ENCODE data around the gene A2ML1.
"Not testable (repeated sequence)": the region's sequence is repeated elsewhere in the genome, so short reads cannot be mapped to it uniquely, and the experiment has no call there.

A2ML1 gene

GRCh38 chr12:8847435-8847834 is 25.0 kb downstream of the A2ML1 start (continued):
- TF ChIP-seq POU6F1 (CRISPR knock-in tag; IDR thresholded peaks at IDR 0.05; ENCODE audit: borderline replicate concordance, low read depth), result no peak
- no peak for TF ChIP-seq GLIS3 (CRISPR knock-in tag; IDR thresholded peaks at IDR 0.05)
- TF ChIP-seq ZFP3 (CRISPR knock-in tag; IDR thresholded peaks at IDR 0.05), result no peak
- TF ChIP-seq OSR1 (CRISPR knock-in tag; IDR thresholded peaks at IDR 0.05), result no peak
- TF ChIP-seq ZNF565 (CRISPR knock-in tag; conservative IDR thresholded peaks at IDR 0.05; ENCODE audit: low read depth), result no peak

- TF ChIP-seq PPARA (CRISPR knock-in tag; IDR thresholded peaks at IDR 0.05; ENCODE audit: borderline replicate concordance) (no peak), RARB (CRISPR knock-in tag; IDR thresholded peaks at IDR 0.05) (no peak), ZFP30 (CRISPR knock-in tag; IDR thresholded peaks at IDR 0.05) (no peak), POU6F1 (CRISPR knock-in tag; IDR thresholded peaks at IDR 0.05; ENCODE audit: borderline replicate concordance, low read depth) (no peak)
- TF ChIP-seq, protein P1, sequence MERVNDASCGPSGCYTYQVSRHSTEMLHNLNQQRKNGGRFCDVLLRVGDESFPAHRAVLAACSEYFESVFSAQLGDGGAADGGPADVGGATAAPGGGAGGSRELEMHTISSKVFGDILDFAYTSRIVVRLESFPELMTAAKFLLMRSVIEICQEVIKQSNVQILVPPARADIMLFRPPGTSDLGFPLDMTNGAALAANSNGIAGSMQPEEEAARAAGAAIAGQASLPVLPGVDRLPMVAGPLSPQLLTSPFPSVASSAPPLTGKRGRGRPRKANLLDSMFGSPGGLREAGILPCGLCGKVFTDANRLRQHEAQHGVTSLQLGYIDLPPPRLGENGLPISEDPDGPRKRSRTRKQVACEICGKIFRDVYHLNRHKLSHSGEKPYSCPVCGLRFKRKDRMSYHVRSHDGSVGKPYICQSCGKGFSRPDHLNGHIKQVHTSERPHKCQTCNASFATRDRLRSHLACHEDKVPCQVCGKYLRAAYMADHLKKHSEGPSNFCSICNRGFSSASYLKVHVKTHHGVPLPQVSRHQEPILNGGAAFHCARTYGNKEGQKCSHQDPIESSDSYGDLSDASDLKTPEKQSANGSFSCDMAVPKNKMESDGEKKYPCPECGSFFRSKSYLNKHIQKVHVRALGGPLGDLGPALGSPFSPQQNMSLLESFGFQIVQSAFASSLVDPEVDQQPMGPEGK (CRISPR knock-in tag; IDR thresholded peaks at IDR 0.05; ENCODE audit: borderline replicate concordance), result no peak
- no peak for ATAC-seq
These were observed 27.5 kb downstream of the A2ML1 start for GRCh38 chr12:8849876-8850275.

DNA sequence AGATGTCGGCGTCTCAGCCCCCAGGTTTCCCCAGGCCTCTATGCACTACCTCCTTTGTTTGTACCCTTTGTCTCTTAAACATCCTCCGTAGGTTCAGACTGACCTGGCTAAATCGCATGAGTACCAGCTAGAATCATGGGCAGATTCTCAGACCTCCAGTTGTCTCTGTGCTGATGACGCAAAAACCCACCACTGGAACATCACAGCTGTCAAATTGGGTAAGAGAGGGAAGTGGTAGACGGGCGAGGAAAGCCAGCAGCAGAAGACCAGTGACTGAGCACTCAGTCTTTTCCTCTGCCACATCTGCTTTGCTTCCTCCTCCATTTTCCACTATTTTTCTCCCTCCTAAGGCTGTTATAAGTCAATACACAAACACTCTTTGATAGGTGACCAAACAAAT is 29.7 kb downstream of the A2ML1 start:
- no peak for TF ChIP-seq ESRRG (CRISPR knock-in tag; IDR thresholded peaks at IDR 0.05)
- TF ChIP-seq CREB5 (CRISPR knock-in tag; IDR thresholded peaks at IDR 0.05; ENCODE audit: low read depth), result no peak
- TF ChIP-seq ISL1 (CRISPR knock-in tag; IDR thresholded peaks at IDR 0.05), result no peak
- TF ChIP-seq TCF4 (CRISPR knock-in tag; IDR thresholded peaks at IDR 0.05; ENCODE audit: borderline replicate concordance), result no peak
- no peak for TF ChIP-seq CSDC2 (CRISPR knock-in tag; IDR thresholded peaks at IDR 0.05)
- TF ChIP-seq ZNF70 (CRISPR knock-in tag; IDR thresholded peaks at IDR 0.05), result no peak
- no peak for TF ChIP-seq ZFP3 (CRISPR knock-in tag; IDR thresholded peaks at IDR 0.05)
- no peak for TF ChIP-seq ZNF8 (CRISPR knock-in tag; IDR thresholded peaks at IDR 0.05)
- no peak for TF ChIP-seq POU6F1 (CRISPR knock-in tag; IDR thresholded peaks at IDR 0.05; ENCODE audit: borderline replicate concordance, low read depth)
- TF ChIP-seq OSR1 (CRISPR knock-in tag; IDR thresholded peaks at IDR 0.05), result no peak
- TF ChIP-seq SNAI2 (CRISPR knock-in tag; IDR thresholded peaks at IDR 0.05), result no peak
- no peak for TF ChIP-seq ZC3H10 (CRISPR knock-in tag; IDR thresholded peaks at IDR 0.05)
- TF ChIP-seq, protein P1 (CRISPR knock-in tag; IDR thresholded peaks at IDR 0.05; ENCODE audit: borderline replicate concordance), result no peak
- no peak for TF ChIP-seq GLIS3 (CRISPR knock-in tag; IDR thresholded peaks at IDR 0.05)
- no peak for ATAC-seq

DNA sequence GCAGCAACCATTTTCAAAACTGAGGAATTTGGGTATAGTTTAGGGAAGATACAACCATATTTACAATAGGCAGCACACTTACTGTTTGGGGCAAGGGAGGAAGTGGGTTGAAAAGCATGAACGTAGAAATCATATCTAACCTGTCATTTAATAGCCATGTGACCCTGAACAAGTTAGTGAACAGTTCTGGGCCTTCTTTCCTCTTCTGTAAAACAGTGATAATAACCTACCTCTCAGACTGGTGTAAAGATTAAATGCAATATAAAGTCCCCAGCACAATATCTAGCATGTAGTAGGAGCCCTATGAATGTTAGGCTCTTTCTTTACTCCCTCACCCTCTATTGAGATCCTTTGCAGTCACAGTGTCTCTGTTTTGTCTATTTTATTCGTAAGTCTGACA is 33.5 kb downstream of the A2ML1 start:
- no peak for ATAC-seq
- TF ChIP-seq CSRNP3 (CRISPR knock-in tag; IDR thresholded peaks at IDR 0.05) (no peak), ZNF565 (CRISPR knock-in tag; conservative IDR thresholded peaks at IDR 0.05; ENCODE audit: low read depth) (no peak), ZFP30 (CRISPR knock-in tag; IDR thresholded peaks at IDR 0.05) (no peak), RARB (CRISPR knock-in tag; IDR thresholded peaks at IDR 0.05) (no peak), BACH2 (CRISPR knock-in tag; IDR thresholded peaks at IDR 0.05; ENCODE audit: borderline replicate concordance) (no peak), ESRRG (CRISPR knock-in tag; IDR thresholded peaks at IDR 0.05) (no peak), ISL1 (CRISPR knock-in tag; IDR thresholded peaks at IDR 0.05) (no peak)
- TF ChIP-seq, protein P1 (CRISPR knock-in tag; IDR thresholded peaks at IDR 0.05; ENCODE audit: borderline replicate concordance), result no peak

- not testable (repeated sequence) for ATAC-seq
These were observed 37.0 kb downstream of the A2ML1 start for GRCh38 chr12:8859448-8859847.

Data from SK-N-SH treated with all-trans-retinoic acid at 6 μM for 48 hours (cell line).